ENCODE data around the gene PIP5K1C. TPM values are rescaled to one million over a fixed set of nuclear protein-coding genes. Genes with fewer than 3 reads are reported as not detected.

The PIP5K1C gene
- total RNA-seq, 1 experiment from 2014 or later = 26.9 TPM

DNA sequence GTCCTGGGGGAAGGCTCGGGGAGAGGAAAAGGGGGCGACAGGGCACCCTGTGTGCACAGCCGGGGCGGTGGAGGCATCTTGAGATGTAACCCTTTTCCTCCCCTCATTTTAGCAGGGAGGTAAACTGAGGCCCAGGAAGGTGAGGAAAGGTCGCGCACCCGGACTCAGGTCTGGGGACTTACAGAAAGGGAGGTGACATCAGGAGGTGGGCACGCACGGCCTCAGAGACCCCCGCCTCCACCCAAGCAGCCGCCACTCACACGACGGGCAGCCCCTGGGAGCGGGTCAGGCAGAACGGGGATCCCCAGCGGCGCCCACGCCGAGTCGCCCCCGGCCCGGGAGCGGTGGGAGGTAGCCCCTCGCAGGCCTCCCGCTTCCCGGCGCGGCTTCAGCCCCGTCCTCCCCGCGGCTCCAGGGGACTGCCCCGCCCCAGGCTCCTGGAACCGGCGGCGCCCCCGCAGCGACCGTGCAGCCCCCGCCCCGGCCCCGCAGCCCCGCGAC lies 477 bp downstream of the PIP5K1C start:
- RAD21 ChIA-PET (ENCODE audit: low non-redundant PET in 1 of 2, low total read pairs in 2 of 2, uncharacterized antibody in 2 of 2, unreplicated experiment in 2 of 2) = no interaction called here
- POLR2A ChIA-PET = interaction anchor here (1.4 kb wide), 1 partner anchor 9 kb away, joined by 7 read pairs; no protein-coding TSS in a partner anchor

More for the DNA sequence above, 477 bp downstream of the PIP5K1C start:
- no TSS peak for BruUV-seq (replicated peaks)
- Histone ChIP-seq H3K4me2 (ENCODE audit: low read length) (peak overlapping the region; percentile 97), H3K27ac (ENCODE audit: low read depth, low read length) (peak overlapping the region; percentile 62), H3K9me2 (ENCODE audit: insufficient read depth) (no peaks in the 10 kb centered on the region), H3K36me3 (ENCODE audit: control insufficient read depth in 1 of 2, insufficient read depth in 2 of 2, low read length in 2 of 2) (no peaks in the 10 kb centered on the region), H3K9me3 (ENCODE audit: control insufficient read depth in 1 of 2, insufficient read depth in 1 of 2, low read depth in 1 of 2, low read length in 2 of 2) (no peaks in the 10 kb centered on the region), H3K79me2 (ENCODE audit: insufficient read depth, low read length) (peaks cover 44% of the 10 kb centered on the region), H3K9ac (ENCODE audit: low read length) (peak overlapping the region; percentile 77), H3K27me3 (ENCODE audit: insufficient read depth, low read length) (no peaks in the 10 kb centered on the region), H3K4me3 (replicated peaks in 1 of 2; ENCODE audit: low read depth in 1 of 2, low read length in 2 of 2) (peak overlapping the region; percentile 78 to 86), H3K4me1 (ENCODE audit: control insufficient read depth in 1 of 2, insufficient read depth in 2 of 2, low read length in 2 of 2) (peaks cover 2 to 16% of the 10 kb centered on the region in 2 experiments; a peak in 2 of 4 replicates), H4K20me1 (ENCODE audit: insufficient read depth) (no peaks in the 10 kb centered on the region), H2AFZ (ENCODE audit: low read depth, low read length, poor library complexity, severe bottlenecking) (no peak overlapping the region)
- TF ChIP-seq FOSL1 (IDR thresholded peaks at IDR 0.05; ENCODE audit: low read depth) = no peak
- TF ChIP-seq EZH2phosphoT487 (IDR thresholded peaks at IDR 0.05; ENCODE audit: borderline replicate concordance) = no peak
- no peak for TF ChIP-seq CBX3 (IDR thresholded peaks at IDR 0.05; ENCODE audit: low read depth)
- TF ChIP-seq, protein P1, sequence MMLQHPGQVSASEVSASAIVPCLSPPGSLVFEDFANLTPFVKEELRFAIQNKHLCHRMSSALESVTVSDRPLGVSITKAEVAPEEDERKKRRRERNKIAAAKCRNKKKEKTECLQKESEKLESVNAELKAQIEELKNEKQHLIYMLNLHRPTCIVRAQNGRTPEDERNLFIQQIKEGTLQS (IDR thresholded peaks at IDR 0.05) = no peak
- no peak for TF ChIP-seq ZNF274 (IDR thresholded peaks at IDR 0.05; ENCODE audit: low read depth, low read length)
- no peak for TF ChIP-seq ZFX (IDR thresholded peaks at IDR 0.05)
- TF ChIP-seq, protein P2, sequence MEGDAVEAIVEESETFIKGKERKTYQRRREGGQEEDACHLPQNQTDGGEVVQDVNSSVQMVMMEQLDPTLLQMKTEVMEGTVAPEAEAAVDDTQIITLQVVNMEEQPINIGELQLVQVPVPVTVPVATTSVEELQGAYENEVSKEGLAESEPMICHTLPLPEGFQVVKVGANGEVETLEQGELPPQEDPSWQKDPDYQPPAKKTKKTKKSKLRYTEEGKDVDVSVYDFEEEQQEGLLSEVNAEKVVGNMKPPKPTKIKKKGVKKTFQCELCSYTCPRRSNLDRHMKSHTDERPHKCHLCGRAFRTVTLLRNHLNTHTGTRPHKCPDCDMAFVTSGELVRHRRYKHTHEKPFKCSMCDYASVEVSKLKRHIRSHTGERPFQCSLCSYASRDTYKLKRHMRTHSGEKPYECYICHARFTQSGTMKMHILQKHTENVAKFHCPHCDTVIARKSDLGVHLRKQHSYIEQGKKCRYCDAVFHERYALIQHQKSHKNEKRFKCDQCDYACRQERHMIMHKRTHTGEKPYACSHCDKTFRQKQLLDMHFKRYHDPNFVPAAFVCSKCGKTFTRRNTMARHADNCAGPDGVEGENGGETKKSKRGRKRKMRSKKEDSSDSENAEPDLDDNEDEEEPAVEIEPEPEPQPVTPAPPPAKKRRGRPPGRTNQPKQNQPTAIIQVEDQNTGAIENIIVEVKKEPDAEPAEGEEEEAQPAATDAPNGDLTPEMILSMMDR (IDR thresholded peaks at IDR 0.05 in 2 of 3, conservative IDR thresholded peaks at IDR 0.05 in 1 of 3; ENCODE audit: borderline replicate concordance in 1 of 3, insufficient read depth in 1 of 3, low read depth in 2 of 3, low read length in 2 of 3) = no peak
- no peak for TF ChIP-seq RAD21 (IDR thresholded peaks at IDR 0.05; ENCODE audit: low read depth)
- no peak for TF ChIP-seq YY1 (IDR thresholded peaks at IDR 0.05; ENCODE audit: extremely low read depth, insufficient replicate concordance, low read depth, low read length)
- no peak for TF ChIP-seq TCF7L2 (IDR thresholded peaks at IDR 0.05; ENCODE audit: borderline replicate concordance, extremely low read depth, insufficient read depth, insufficient read length)
- TF ChIP-seq EZH2 (IDR thresholded peaks at IDR 0.05) = no peak
- TF ChIP-seq SP1 (IDR thresholded peaks at IDR 0.05; ENCODE audit: low read depth) = no peak
- ATAC-seq (no peak; the same call in 1 of the 2 replicates), DNase-seq (ENCODE audit: low read depth, low spot score) (no peak)
- intact Hi-C loops (cut with micrococcal nuclease) = loop anchor here (10.0 kb wide), 1 partner anchor 365 kb away; the partner anchor contains the start of gene ZBTB7A
- CTCF ChIA-PET = interaction anchor here (1.0 kb wide), 1 partner anchor 10 kb away, joined by 3 read pairs; no protein-coding TSS in a partner anchor
